Measurements from ENCODE around the gene FAM107B.

Gene FAM107B

DNA sequence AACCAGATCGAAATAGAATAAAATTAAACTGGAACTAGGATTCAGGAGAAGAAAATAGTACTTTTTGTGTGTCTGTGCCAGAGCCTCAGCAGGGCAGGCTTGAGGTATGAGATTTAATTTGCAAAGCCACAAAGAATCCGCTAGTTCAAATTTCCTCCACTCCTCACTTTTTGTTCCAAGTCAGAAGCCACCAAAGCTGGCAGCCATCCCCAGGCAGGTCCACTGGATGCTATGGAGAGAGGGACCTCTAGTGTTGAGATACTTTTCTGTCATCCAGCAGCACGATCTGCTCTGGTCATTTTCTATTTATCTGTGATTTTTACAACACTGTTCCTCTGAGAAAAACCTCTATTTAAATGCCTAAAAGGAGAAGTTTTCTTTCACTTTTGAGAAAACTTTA is 296.1 kb downstream of the FAM107B start:
- DNase-seq: peak; percentile 54

DNA sequence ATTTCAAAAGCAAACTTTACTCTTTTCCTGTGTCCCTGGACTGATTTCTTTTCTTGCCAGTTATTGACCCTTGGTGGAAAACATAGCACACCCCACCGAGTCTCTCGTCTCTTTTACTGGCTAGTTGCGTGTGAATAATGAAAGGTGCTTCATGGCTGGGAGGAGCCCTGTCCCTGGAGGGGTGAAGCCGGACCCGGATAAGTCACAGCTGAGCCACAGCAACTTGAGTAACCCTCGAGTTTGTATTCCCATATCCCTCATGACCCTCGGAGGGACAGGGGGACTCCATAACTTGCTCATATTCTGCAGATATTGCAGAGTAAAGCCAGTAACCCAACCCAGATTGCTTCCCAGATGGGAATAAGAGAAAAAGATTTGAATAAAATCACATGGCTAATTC is 296.5 kb downstream of the FAM107B start:
- DNase-seq: no peak

- DNase-seq: no peak
Measured at GRCh38 chr10:14477408-14477710, 297.3 kb downstream of the FAM107B start.

- no peak for DNase-seq
Measured at GRCh38 chr10:14476641-14477407, 297.9 kb downstream of the FAM107B start.

- no peak for DNase-seq
Measured at GRCh38 chr10:14476006-14476405, 298.7 kb downstream of the FAM107B start.

GRCh38 chr10:14474656-14475055 is 300.0 kb downstream of the FAM107B start:
- no peak for DNase-seq

DNA sequence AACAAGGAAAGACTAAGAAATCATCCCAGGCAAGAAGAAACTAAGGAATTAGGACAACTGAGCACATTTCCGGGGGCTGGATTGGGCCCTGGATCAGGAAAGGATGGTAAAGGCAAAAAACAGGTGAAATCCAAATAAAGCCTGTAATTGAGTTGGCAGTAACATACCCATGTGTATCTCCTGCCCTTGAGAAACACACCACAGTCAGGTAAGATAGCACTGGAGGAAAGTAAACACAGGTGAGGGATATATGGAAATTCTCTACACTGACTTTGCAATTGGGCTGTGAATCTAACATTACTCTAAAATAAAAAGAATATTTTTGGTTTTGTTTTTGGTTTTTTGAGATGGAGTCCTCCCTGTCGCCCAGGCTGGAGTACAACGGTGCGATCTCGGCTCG is 303.8 kb downstream of the FAM107B start:
- DNase-seq: no peak

- DNase-seq: no peak
Measured at GRCh38 chr10:14468726-14469125, 306.0 kb downstream of the FAM107B start.
